ENCODE data around the gene BMX. TPM values are rescaled to one million over a fixed set of nuclear protein-coding genes. Genes with fewer than 3 reads are reported as not detected.

The BMX gene
- total and polyA plus RNA-seq, 9 of the 15 experiments (the other 6 are each of a cell fraction or from before 2014, with no cell fraction given), result 0.45 to 4.2 (median 1.8) TPM

- TF ChIP-seq, protein P1, sequence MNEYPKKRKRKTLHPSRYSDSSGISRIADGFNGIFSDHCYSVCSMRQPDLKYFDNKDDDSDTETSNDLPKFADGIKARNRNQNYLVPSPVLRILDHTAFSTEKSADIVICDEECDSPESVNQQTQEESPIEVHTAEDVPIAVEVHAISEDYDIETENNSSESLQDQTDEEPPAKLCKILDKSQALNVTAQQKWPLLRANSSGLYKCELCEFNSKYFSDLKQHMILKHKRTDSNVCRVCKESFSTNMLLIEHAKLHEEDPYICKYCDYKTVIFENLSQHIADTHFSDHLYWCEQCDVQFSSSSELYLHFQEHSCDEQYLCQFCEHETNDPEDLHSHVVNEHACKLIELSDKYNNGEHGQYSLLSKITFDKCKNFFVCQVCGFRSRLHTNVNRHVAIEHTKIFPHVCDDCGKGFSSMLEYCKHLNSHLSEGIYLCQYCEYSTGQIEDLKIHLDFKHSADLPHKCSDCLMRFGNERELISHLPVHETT (CRISPR knock-in tag; conservative IDR thresholded peaks at IDR 0.05 in 1 of 2, IDR thresholded peaks at IDR 0.05 in 1 of 2), result no peak
- TF ChIP-seq ZNF609 (CRISPR knock-in tag; IDR thresholded peaks at IDR 0.05; ENCODE audit: borderline replicate concordance), result no peak
- 0 out of 2 replicates have a peak, but pooled peaks have one; percentile 14 for TF ChIP-seq SMARCA4 (IDR thresholded peaks at IDR 0.05)
- peak; percentile 29; the same call in 1 of the 2 replicates for TF ChIP-seq DPF2 (IDR thresholded peaks at IDR 0.05)
- TF ChIP-seq L3MBTL2 (IDR thresholded peaks at IDR 0.05), result no peak
- no peak for TF ChIP-seq TGIF2 (CRISPR knock-in tag; IDR thresholded peaks at IDR 0.05)
- TF ChIP-seq RBM15 (IDR thresholded peaks at IDR 0.05; ENCODE audit: insufficient read depth, low read length), result no peak
These were observed 16.7 kb upstream of the BMX start (continued) for GRCh38 chrX:15483891-15484290.
